RWPE2 (cell line): Measurements from ENCODE around the gene CEP112.

Experiments
- ATAC-seq: fragments of 200-7000 bp; cut with Tn5 transposase; 3 replicates; pipeline ENCODE4 v1.9.1; 2021; ENCODE audit warnings: low read depth
- DNase-seq: peaks from one replicate; pipeline ENCODE4 v3.0.0-alpha.2; 2020; ENCODE audit warnings: low spot score
- H3K27ac ChIP-seq: fragments of 450-650 bp; 2 replicates; pipeline ENCODE4 v1.5.1; 2017; ENCODE audit warnings: mild to moderate bottlenecking; ENCODE audit not compliant: poor library complexity, severe bottlenecking
- H3K27me3 ChIP-seq: fragments of 250-450 bp; sonication (Bioruptor Pico); 2 replicates; pipeline ENCODE4 v1.5.1; 2021; ENCODE audit warnings: mild to moderate bottlenecking, moderate library complexity; ENCODE audit not compliant: insufficient read depth, poor library complexity, severe bottlenecking
- H3K36me3 ChIP-seq: fragments of 250-450 bp; sonication (Bioruptor Pico); 2 replicates; pipeline ENCODE4 v1.5.1; 2020; ENCODE audit warnings: low read depth, mild to moderate bottlenecking, moderate library complexity
- H3K4me1 ChIP-seq: fragments of 250-450 bp; sonication (Bioruptor Pico); 2 replicates; pipeline ENCODE4 v1.5.1; 2021; ENCODE audit warnings: mild to moderate bottlenecking, moderate library complexity; ENCODE audit not compliant: insufficient read depth, poor library complexity, severe bottlenecking
- H3K4me3 ChIP-seq: fragments of 250-450 bp; sonication (Bioruptor Pico); 2 replicates; pipeline ENCODE4 v1.5.1; 2021; ENCODE audit warnings: mild to moderate bottlenecking, moderate library complexity; ENCODE audit not compliant: severe bottlenecking
- H3K9me3 ChIP-seq: fragments of 250-450 bp; sonication (Bioruptor Pico); 2 replicates; pipeline ENCODE4 v1.5.1; 2021; ENCODE audit warnings: mild to moderate bottlenecking, moderate library complexity; ENCODE audit not compliant: severe bottlenecking
- TF ChIP-seq, protein P1 (sequence below): fragments of 450-650 bp; IDR thresholded peaks from one replicate; pipeline ENCODE4 v1.5.1; 2017; ENCODE audit warnings: mild to moderate bottlenecking, moderate library complexity; ENCODE audit not compliant: poor library complexity, severe bottlenecking

Gene CEP112

DNA sequence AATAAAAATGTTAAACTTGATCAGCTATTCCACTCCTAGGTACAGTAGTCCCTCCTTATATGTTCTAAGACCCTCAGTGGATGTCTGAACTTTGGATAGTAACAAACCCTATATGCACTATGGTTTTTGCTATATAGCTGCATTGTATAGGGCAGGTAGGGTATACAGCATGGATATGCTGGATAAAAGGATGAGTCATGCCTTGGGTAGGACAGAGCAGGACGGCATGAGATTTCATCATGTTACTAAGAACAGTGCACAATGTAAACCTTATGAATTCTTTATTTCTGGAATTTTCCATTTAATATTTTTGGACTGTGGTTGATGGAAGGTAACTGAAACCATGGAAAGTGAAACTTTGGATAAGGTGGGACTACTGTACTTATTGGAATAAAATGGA is 235.1 kb downstream of the CEP112 start:
- no peaks in the 10 kb centered on the region for H3K4me1 ChIP-seq
- peak; percentile 70 for ATAC-seq
- no peak overlapping the region for H3K4me3 ChIP-seq
- H3K9me3 ChIP-seq, result no peaks in the 10 kb centered on the region
- H3K27me3 ChIP-seq, result no peaks in the 10 kb centered on the region
- TF ChIP-seq, protein P1, sequence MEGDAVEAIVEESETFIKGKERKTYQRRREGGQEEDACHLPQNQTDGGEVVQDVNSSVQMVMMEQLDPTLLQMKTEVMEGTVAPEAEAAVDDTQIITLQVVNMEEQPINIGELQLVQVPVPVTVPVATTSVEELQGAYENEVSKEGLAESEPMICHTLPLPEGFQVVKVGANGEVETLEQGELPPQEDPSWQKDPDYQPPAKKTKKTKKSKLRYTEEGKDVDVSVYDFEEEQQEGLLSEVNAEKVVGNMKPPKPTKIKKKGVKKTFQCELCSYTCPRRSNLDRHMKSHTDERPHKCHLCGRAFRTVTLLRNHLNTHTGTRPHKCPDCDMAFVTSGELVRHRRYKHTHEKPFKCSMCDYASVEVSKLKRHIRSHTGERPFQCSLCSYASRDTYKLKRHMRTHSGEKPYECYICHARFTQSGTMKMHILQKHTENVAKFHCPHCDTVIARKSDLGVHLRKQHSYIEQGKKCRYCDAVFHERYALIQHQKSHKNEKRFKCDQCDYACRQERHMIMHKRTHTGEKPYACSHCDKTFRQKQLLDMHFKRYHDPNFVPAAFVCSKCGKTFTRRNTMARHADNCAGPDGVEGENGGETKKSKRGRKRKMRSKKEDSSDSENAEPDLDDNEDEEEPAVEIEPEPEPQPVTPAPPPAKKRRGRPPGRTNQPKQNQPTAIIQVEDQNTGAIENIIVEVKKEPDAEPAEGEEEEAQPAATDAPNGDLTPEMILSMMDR, result no peak
- no peaks in the 10 kb centered on the region for H3K36me3 ChIP-seq
- DNase-seq, result no peak
- no peak overlapping the region for H3K27ac ChIP-seq

DNA sequence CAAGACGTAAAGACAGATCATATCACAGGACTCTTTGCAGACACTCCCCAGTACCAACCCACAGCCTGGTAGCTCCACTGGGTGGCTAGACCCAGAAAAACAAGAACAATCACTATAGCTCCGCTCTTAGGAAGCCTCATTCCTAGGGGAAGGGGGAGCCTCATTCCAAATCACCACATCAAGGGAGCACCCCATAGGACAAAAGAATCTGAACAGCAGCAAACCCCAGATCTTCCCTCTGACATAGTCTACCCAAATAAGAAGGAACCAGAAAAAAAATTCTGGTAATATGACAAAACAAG is 237.8 kb downstream of the CEP112 start:
- no peak for ATAC-seq
- TF ChIP-seq, protein P1, result no peak
- no peaks in the 10 kb centered on the region for H3K9me3 ChIP-seq

DNA sequence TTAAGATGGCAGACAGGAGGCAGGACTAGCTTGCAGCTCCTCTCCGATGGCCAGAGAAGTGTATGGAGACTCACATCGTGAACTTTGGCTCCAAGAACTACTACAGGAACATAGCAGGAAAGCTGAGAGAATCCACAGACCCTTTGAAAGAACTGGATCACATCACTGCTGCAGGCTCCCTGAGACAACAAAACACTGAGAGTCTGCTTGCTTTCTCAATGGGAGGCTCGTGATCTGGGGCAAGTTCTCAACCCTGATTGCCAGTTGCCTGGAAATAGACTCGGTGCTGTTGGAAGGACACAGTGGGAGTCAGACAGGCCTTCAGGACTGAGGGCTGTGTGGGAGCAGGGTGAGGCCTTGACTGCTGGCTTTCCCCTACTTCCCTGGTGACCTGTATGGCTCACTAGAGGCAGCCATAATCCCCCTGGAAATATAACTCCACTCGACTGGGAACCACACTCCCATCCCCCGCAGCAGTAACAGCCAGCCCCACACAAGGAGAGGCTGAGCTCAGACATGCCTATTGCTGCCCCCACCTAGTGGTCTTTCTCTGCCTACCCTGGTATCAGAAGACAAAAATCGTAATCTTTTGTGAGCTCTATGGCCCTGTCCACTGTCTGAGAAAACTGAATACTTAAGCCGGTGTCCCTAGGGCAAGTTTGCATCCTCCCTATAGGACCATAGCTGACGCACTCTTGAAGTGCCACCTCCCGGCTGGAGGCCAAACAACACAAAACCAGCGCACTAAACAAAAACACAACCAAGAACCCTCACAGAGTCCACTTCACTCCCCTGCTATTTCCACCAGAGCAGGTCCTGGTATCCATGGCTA is 238.4 kb downstream of the CEP112 start:
- no peak overlapping the region for H3K4me3 ChIP-seq
- H3K4me1 ChIP-seq, result no peaks in the 10 kb centered on the region
- no peak for DNase-seq
- no peaks in the 10 kb centered on the region for H3K27me3 ChIP-seq
- H3K27ac ChIP-seq, result no peak overlapping the region
- ATAC-seq, result no peak
- H3K36me3 ChIP-seq, result no peaks in the 10 kb centered on the region
- TF ChIP-seq, protein P1, result no peak
- H3K9me3 ChIP-seq, result no peaks in the 10 kb centered on the region

More for the DNA sequence above, 237.8 kb downstream of the CEP112 start:
- Histone ChIP-seq H3K27ac (no peak overlapping the region), H3K4me1 (no peaks in the 10 kb centered on the region), H3K36me3 (no peaks in the 10 kb centered on the region), H3K27me3 (no peaks in the 10 kb centered on the region), H3K4me3 (no peak overlapping the region)
- DNase-seq, result no peak

DNA sequence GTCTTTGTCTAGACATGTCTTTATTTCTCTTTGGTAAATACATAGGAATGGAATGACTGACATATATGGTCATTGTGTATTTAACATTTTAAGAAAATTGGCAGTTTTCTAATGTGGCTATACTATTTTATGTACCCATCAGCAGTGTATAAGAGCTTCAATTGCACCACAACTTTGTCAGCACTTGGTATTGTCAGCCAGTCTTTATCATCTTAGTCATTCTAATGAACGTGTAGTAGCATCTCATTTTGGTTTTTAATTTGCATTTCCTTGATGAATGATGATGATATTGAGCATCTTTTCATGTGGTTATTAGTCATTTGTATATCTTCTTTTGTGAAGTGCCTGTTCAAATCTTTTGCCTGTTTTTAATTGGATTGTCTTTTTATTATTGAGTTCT is 239.3 kb downstream of the CEP112 start:
- H3K27ac ChIP-seq, result no peak overlapping the region
- TF ChIP-seq, protein P1, result no peak
- ATAC-seq (no peak), DNase-seq (no peak)
- no peaks in the 10 kb centered on the region for H3K4me1 ChIP-seq
- no peaks in the 10 kb centered on the region for H3K27me3 ChIP-seq
- no peaks in the 10 kb centered on the region for H3K9me3 ChIP-seq
- H3K36me3 ChIP-seq, result no peaks in the 10 kb centered on the region
- H3K4me3 ChIP-seq, result no peak overlapping the region

DNA sequence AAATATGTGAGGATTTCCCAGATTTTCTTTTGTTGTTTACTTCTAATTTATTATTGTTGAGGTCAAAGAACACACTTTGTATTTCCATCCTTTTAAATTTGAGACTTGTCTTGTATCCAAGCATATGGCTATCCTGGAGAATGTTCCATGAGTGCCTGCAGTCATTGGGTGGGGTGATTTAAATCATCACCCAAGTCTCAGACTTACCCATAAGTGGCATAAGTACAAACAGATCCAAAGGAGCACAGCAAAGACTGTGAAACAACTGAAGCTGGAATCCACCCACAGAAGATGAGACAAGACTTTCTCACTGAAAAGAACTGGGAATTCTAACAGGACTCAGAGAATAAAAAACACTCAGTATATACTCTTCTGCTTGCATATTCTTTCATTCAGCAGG is 239.9 kb downstream of the CEP112 start:
- H3K36me3 ChIP-seq, result no peaks in the 10 kb centered on the region
- TF ChIP-seq, protein P1, result no peak
- H3K4me3 ChIP-seq, result no peak overlapping the region
- no peak for ATAC-seq
- DNase-seq, result no peak
- H3K27ac ChIP-seq, result no peak overlapping the region
- H3K27me3 ChIP-seq, result no peaks in the 10 kb centered on the region
- no peaks in the 10 kb centered on the region for H3K9me3 ChIP-seq
- H3K4me1 ChIP-seq, result no peaks in the 10 kb centered on the region
